ENCODE results near the gene GPR137C. TPM values are rescaled to one million over a fixed set of nuclear protein-coding genes. Genes with fewer than 3 reads are reported as not detected.

GPR137C gene
- total RNA-seq, 1 donor from 2014 or later = not detected

DNA sequence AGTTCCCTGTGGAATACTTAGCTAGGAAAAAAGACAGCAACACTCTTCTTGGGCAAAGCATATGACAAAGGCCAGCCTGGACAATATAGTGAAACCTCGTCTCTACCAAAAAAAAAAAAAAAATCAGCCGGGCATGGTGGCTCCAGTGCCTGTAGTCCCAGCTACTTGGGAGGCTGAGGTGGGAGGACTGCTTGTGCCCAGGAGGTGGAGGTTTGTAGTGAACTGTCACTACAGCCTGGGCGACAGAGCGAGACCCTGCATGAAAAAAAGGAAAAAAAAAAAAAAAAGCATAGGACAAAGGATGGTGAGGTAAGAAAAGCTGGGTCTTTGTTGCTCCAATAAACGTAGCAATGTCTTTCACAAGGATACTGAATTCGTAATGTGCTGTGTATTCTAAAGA lies 1.4 kb upstream of the GPR137C start:
- Histone ChIP-seq H3K27ac (peak overlapping the region; percentile 80 to 93), H3K27me3 (no peaks in the 10 kb centered on the region), H3K4me1 (peaks cover 0 to 16% of the 10 kb centered on the region in 2 donors), H3K9me3 (no peaks in the 10 kb centered on the region), H3K36me3 (no peaks in the 10 kb centered on the region), H3K4me3 (peak overlapping the region; percentile 82 to 93)
- no peak for DNase-seq (ENCODE audit: low spot score in 2 of 2)
- intact Hi-C loops (cut with DNase I) = loop anchor here (5.0 to 10.0 kb wide), 5 partner anchors 401 to 1844 kb away; partner anchors contain the start of genes BMP4, CDKN3 and FERMT2
- TF ChIP-seq, protein P1, sequence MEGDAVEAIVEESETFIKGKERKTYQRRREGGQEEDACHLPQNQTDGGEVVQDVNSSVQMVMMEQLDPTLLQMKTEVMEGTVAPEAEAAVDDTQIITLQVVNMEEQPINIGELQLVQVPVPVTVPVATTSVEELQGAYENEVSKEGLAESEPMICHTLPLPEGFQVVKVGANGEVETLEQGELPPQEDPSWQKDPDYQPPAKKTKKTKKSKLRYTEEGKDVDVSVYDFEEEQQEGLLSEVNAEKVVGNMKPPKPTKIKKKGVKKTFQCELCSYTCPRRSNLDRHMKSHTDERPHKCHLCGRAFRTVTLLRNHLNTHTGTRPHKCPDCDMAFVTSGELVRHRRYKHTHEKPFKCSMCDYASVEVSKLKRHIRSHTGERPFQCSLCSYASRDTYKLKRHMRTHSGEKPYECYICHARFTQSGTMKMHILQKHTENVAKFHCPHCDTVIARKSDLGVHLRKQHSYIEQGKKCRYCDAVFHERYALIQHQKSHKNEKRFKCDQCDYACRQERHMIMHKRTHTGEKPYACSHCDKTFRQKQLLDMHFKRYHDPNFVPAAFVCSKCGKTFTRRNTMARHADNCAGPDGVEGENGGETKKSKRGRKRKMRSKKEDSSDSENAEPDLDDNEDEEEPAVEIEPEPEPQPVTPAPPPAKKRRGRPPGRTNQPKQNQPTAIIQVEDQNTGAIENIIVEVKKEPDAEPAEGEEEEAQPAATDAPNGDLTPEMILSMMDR (IDR thresholded peaks at IDR 0.05) = no peak

DNA sequence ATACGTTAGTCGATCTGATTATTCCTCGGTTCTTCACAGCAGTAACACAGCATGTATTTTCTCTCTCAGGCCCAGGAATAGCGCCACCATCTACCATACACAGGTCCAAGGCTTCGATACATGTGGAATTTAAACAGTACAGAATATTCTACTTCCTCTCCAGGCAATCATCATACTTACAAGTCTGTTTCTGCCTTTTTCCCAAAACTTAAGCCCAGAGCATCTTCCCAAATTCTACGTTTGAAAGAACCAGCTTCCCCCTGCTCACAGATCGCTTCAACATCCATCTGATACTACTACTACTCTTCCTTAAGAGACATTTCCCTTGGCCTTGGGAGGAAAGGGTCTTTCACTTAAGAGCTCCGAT lies 957 bp upstream of the GPR137C start:
- no peak for DNase-seq (ENCODE audit: low spot score in 2 of 2)
- intact Hi-C loops (cut with DNase I) = loop anchor here (1.0 to 10.0 kb wide), 9 partner anchors 155 to 1843 kb away; partner anchors contain the start of genes BMP4, CDKN3, DDHD1 and FERMT2
- H3K4me3 ChIP-seq = peak overlapping the region; percentile 82 to 93
- TF ChIP-seq, protein P1 (IDR thresholded peaks at IDR 0.05) = peak in 1 of 3 experiments; percentile 18
- H3K4me1 ChIP-seq = peaks cover 0 to 13% of the 10 kb centered on the region in 2 donors
- H3K9me3 ChIP-seq = no peaks in the 10 kb centered on the region
- no peaks in the 10 kb centered on the region for H3K27me3 ChIP-seq
- H3K27ac ChIP-seq = peak overlapping the region; percentile 80 to 93
- H3K36me3 ChIP-seq = no peaks in the 10 kb centered on the region

DNA sequence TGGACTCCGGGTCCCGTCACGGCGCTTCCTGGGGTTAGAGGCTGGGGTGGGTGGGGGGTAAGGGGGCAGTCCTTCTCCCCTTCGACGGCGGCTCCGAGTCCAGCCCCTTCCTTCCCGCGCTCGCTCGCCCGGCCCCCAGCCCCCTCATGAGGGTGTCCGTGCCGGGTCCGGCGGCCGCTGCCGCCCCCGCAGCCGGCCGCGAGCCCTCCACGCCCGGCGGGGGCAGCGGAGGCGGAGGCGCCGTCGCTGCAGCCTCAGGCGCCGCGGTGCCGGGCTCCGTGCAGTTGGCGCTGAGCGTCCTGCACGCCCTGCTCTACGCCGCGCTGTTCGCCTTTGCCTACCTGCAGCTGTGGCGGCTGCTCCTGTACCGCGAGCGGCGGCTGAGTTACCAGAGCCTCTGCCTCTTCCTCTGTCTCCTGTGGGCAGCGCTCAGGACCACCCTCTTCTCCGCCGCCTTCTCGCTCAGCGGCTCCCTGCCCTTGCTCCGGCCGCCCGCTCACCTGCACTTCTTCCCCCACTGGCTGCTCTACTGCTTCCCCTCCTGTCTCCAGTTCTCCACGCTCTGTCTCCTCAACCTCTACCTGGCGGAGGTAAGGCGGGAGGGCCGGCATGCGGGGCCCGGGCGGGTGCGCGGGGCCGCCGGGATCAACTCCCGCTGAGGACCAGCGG lies 500 bp downstream of the GPR137C start:
- no peaks in the 10 kb centered on the region for H3K9me3 ChIP-seq
- peaks cover 0 to 10% of the 10 kb centered on the region in 2 donors for H3K4me1 ChIP-seq
- H3K36me3 ChIP-seq = no peaks in the 10 kb centered on the region
- DNase-seq (ENCODE audit: low spot score in 2 of 2) = peak in 1 of 2 donors; percentile 71
- H3K4me3 ChIP-seq = peak overlapping the region; percentile 82 to 90
- H3K27me3 ChIP-seq = no peaks in the 10 kb centered on the region
- H3K27ac ChIP-seq = peak overlapping the region; percentile 79 to 93
- intact Hi-C loops (cut with DNase I) = loop anchor here (2.0 to 10.0 kb wide), 8 partner anchors 154 to 1842 kb away; partner anchors contain the start of genes BMP4, CDKN3, DDHD1 and FERMT2
- TF ChIP-seq, protein P1 (IDR thresholded peaks at IDR 0.05) = no peak

DNA sequence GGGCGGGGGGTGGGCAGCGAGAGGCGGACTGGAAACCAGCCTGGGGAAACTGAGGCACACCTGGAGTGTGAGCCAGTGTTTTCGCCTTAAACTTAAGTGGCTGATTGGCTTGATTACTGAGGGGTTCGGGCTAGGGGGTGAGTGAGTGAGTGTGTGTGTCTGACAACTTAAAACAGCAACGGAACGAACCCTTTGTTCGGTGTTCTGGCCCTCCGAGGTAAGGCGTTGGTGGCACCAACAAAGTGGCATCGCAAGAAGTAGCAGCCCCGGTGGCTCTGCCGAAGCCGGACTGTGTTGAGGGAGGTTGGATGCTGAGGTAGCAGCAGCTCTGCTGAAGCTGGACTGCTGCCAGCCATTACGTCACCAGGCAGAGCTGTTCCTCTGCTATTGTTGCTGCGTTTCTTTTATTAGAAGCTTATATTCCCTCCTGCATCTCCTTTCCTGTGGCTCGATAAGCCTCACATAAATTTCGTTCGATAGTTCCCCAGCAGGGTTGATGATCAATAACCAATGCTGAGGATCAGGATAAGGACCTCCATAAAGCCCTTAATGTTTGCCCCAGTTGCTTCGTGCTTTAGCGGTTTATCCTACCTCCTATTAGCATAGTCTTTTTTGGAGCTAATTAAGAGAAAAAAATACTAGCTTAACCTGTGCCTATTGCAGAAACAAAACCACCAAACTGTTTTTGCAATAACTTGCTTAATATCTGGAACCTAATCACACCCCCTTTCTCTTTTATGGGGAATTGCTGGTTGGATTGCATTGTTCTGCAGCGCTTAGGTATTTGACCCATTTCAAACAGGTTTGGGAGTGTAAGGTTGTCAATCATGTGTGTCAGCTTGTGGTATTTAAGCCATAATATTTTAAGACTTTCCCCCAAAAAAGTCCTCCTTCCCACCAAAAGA lies 1.3 kb downstream of the GPR137C start:
- Histone ChIP-seq H3K27me3 (no peaks in the 10 kb centered on the region), H3K4me3 (peak overlapping the region; percentile 82 to 90), H3K4me1 (peaks cover 0 to 10% of the 10 kb centered on the region in 2 donors), H3K27ac (peak overlapping the region; percentile 28 to 93), H3K36me3 (no peaks in the 10 kb centered on the region), H3K9me3 (no peaks in the 10 kb centered on the region)
- intact Hi-C loops (cut with DNase I) = loop anchor here (2.0 to 10.0 kb wide), 8 partner anchors 153 to 1841 kb away; partner anchors contain the start of genes BMP4, CDKN3, DDHD1 and FERMT2
- TF ChIP-seq, protein P1 (IDR thresholded peaks at IDR 0.05) = no peak
- DNase-seq (ENCODE audit: low spot score in 2 of 2) = peak; percentile 59 to 91

DNA sequence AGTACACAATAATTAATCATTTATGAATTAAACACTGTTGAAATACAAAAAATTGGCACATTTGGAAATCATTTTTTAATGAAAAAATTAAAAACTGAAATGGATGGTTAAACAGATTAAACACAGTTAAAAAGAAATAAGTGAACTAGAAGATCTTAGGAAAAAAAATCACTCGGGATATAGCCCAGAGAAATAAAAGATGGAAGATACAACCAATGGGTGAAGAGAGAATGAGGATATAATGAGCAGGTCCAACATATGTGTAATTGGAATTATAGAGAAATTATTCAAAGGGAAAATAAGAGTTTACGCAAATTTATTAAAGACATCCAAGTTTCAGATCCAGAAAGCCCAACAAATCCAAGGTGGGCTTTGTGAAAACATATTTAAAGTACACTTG lies 6.1 kb downstream of the GPR137C start:
- peaks cover 0 to 4% of the 10 kb centered on the region in 2 donors for H3K4me1 ChIP-seq
- H3K27me3 ChIP-seq = no peaks in the 10 kb centered on the region
- H3K27ac ChIP-seq = no peak overlapping the region
- TF ChIP-seq, protein P1 (IDR thresholded peaks at IDR 0.05) = no peak
- H3K4me3 ChIP-seq = no peak overlapping the region
- DNase-seq (ENCODE audit: low spot score in 2 of 2) = no peak
- intact Hi-C loops (cut with DNase I) = loop anchor here (10.0 kb wide), 3 partner anchors 484 to 1836 kb away; partner anchors contain the start of genes BMP4 and CDKN3
- no peaks in the 10 kb centered on the region for H3K9me3 ChIP-seq
- no peaks in the 10 kb centered on the region for H3K36me3 ChIP-seq

All from ascending aorta (tissue), 2 donors.